H9 (cell line): ENCODE data around the gene FCRLA. TPM values are rescaled to one million over a fixed set of nuclear protein-coding genes. Genes with fewer than 3 reads are reported as not detected.
A peak's percentile ranks its signal among the peaks of the same experiment; 100 is the strongest.

Experiments used
- DNase-seq: peaks from one replicate; pipeline ENCODE4 v3.0.0-alpha.2; 2017
- H2AFZ ChIP-seq: one replicate; pipeline ENCODE4 v1.6.1; 2013; ENCODE audit warnings: mild to moderate bottlenecking, low read length, control low read depth, moderate library complexity
- H2AK5ac ChIP-seq: 2 replicates; pipeline ENCODE4 v1.6.1; 2013; ENCODE audit warnings: low read length, control low read depth, mixed read lengths; ENCODE audit not compliant: insufficient read length
- H2BK120ac ChIP-seq: one replicate; pipeline ENCODE4 v1.6.1; 2013; ENCODE audit warnings: low read depth, mild to moderate bottlenecking, low read length, control low read depth, inconsistent platforms; ENCODE audit not compliant: poor library complexity, severe bottlenecking
- H2BK12ac ChIP-seq: 2 replicates; pipeline ENCODE4 v1.6.1; 2013; ENCODE audit warnings: low read length, control low read depth, mixed read lengths, low read depth; ENCODE audit not compliant: insufficient read length
- H2BK15ac ChIP-seq: 2 replicates; pipeline ENCODE4 v1.6.1; 2013; ENCODE audit warnings: low read depth, low read length, control low read depth
- H2BK20ac ChIP-seq: one replicate; pipeline ENCODE4 v1.6.1; 2013; ENCODE audit warnings: low read depth, mild to moderate bottlenecking, low read length, control low read depth, inconsistent platforms; ENCODE audit not compliant: poor library complexity, severe bottlenecking
- H2BK5ac ChIP-seq: 2 replicates; pipeline ENCODE4 v1.6.1; 2013; ENCODE audit warnings: low read length, control low read depth, mixed read lengths; ENCODE audit not compliant: insufficient read length
- H3K14ac ChIP-seq: 2 replicates; pipeline ENCODE4 v1.6.1; 2013; ENCODE audit warnings: low read length, control low read depth; ENCODE audit not compliant: insufficient read depth
- H3K18ac ChIP-seq: 2 replicates; pipeline ENCODE4 v1.6.1; 2013; ENCODE audit warnings: low read depth, mild to moderate bottlenecking, mixed read lengths, low read length, control low read depth; ENCODE audit not compliant: insufficient read length
- H3K23ac ChIP-seq: 2 replicates; pipeline ENCODE4 v1.6.1; 2013; ENCODE audit warnings: low read length, control low read depth, mixed read lengths, low read depth; ENCODE audit not compliant: insufficient read length
- H3K23me2 ChIP-seq: 2 replicates; pipeline ENCODE4 v1.6.1; 2013; ENCODE audit warnings: low read depth, mild to moderate bottlenecking, mixed read lengths, low read length, control low read depth; ENCODE audit not compliant: insufficient read length, poor library complexity, severe bottlenecking
- H3K27ac ChIP-seq: 2 replicates; pipeline ENCODE4 v1.5.1; 2013; ENCODE audit warnings: low read length, control low read depth, mixed read lengths, low read depth; ENCODE audit not compliant: insufficient read length
- H3K27me3 ChIP-seq: 2 replicates; pipeline ENCODE4 v1.6.1; 2013; ENCODE audit warnings: low read length, control low read depth, inconsistent platforms; ENCODE audit not compliant: insufficient read depth
- H3K4ac ChIP-seq: 2 replicates; pipeline ENCODE4 v1.6.1; 2013; ENCODE audit warnings: low read depth, mild to moderate bottlenecking, control low read depth, inconsistent platforms, low read length, moderate library complexity
- H3K4me1 ChIP-seq: 2 replicates; pipeline ENCODE4 v1.6.1; 2013; ENCODE audit warnings: low read length, control low read depth, inconsistent platforms; ENCODE audit not compliant: insufficient read depth
- H3K4me2 ChIP-seq: 2 replicates; pipeline ENCODE4 v1.6.1; 2013; ENCODE audit warnings: low read length, control low read depth, mixed read lengths; ENCODE audit not compliant: insufficient read length, insufficient read depth
- H3K56ac ChIP-seq: 2 replicates; pipeline ENCODE4 v1.6.1; 2013; ENCODE audit warnings: low read depth, mild to moderate bottlenecking, mixed read lengths, low read length, control low read depth; ENCODE audit not compliant: insufficient read length
- H3K79me1 ChIP-seq: 2 replicates; pipeline ENCODE4 v1.6.1; 2013; ENCODE audit warnings: low read depth, mild to moderate bottlenecking, moderate library complexity, low read length, control low read depth, inconsistent platforms; ENCODE audit not compliant: insufficient read depth, poor library complexity, severe bottlenecking
- H3K79me2 ChIP-seq: 2 replicates; pipeline ENCODE4 v1.6.1; 2013; ENCODE audit warnings: low read length, control low read depth, inconsistent platforms; ENCODE audit not compliant: insufficient read depth
- H3K9ac ChIP-seq: 2 replicates; pipeline ENCODE4 v1.6.1; 2013; ENCODE audit warnings: low read length, control low read depth, mixed read lengths; ENCODE audit not compliant: insufficient read length; ENCODE audit errors: extremely low read depth
- H3K9me3 ChIP-seq: one replicate; pipeline ENCODE4 v1.6.1; 2013; ENCODE audit warnings: low read depth, low read length, inconsistent platforms; ENCODE audit not compliant: control insufficient read depth
- H3T11ph ChIP-seq: one replicate; pipeline ENCODE4 v1.6.1; 2013; ENCODE audit warnings: mild to moderate bottlenecking, low read length, control low read depth, inconsistent platforms
- H4K20me1 ChIP-seq: one replicate; pipeline ENCODE4 v1.6.1; 2013; ENCODE audit not compliant: control insufficient read depth, insufficient read length, insufficient read depth
- H4K5ac ChIP-seq: 2 replicates; pipeline ENCODE4 v1.6.1; 2013; ENCODE audit warnings: low read depth, mild to moderate bottlenecking, mixed read lengths, low read length, control low read depth; ENCODE audit not compliant: insufficient read length
- H4K8ac ChIP-seq: replicated peaks from 2 replicates; pipeline ENCODE4 v1.6.1; 2013; ENCODE audit warnings: low read length, control low read depth, mixed read lengths, low read depth; ENCODE audit not compliant: insufficient read length
- H4K91ac ChIP-seq: 2 replicates; pipeline ENCODE4 v1.6.1; 2013; ENCODE audit warnings: low read depth, mild to moderate bottlenecking, moderate library complexity, mixed read lengths, low read length, control low read depth; ENCODE audit not compliant: insufficient read length
- H3K27ac Mint-ChIP-seq, 3 experiments: 2 replicates in 2 of 3; 3 replicates in 1 of 3; pipeline ENCODE4 v1.8.0; 2020 to 2021; ENCODE audit warnings: mixed read lengths in 3 of 3, mild to moderate bottlenecking in 1 of 3, moderate library complexity in 1 of 3
- H3K27me3 Mint-ChIP-seq: 2 replicates; pipeline ENCODE4 v1.8.0; 2021; ENCODE audit warnings: low read depth, mild to moderate bottlenecking, moderate library complexity, mixed read lengths
- H3K36me3 Mint-ChIP-seq, 3 experiments: 2 replicates in 2 of 3; 3 replicates in 1 of 3; pipeline ENCODE4 v1.8.0; 2020 to 2021; ENCODE audit warnings: low read depth in 3 of 3, mixed read lengths in 3 of 3; ENCODE audit not compliant: insufficient read depth in 1 of 3
- H3K4me1 Mint-ChIP-seq, 2 experiments: 2 replicates each; pipeline ENCODE4 v1.8.0; 2020; ENCODE audit warnings: mixed read lengths in 2 of 2
- H3K4me3 Mint-ChIP-seq, 2 experiments: 2 replicates in 1 of 2; 3 replicates in 1 of 2; pipeline ENCODE4 v1.8.0; 2020 to 2021; ENCODE audit warnings: mild to moderate bottlenecking in 2 of 2, mixed read lengths in 2 of 2, moderate library complexity in 1 of 2
- H3K9me3 Mint-ChIP-seq, 2 experiments: 2 replicates in 1 of 2; 3 replicates in 1 of 2; pipeline ENCODE4 v1.8.0; 2020; ENCODE audit warnings: mild to moderate bottlenecking in 2 of 2, mixed read lengths in 2 of 2, moderate library complexity in 1 of 2
- CTCF ChIP-seq: fragments of 200-600 bp; sonication (generic); conservative IDR thresholded peaks from 3 replicates; pipeline ENCODE4 v1.8.0; 2021; ENCODE audit warnings: antibody characterized with exemption, mild to moderate bottlenecking
- WGBS: extraction: QIAGEN DNeasy Blood & Tissue Kit; methylation state at CpG from one replicate; pipeline ENCODE4 v1.1.7; 2013; ENCODE audit warnings: missing lambda C conversion rate, low lambda C conversion rate, mixed read lengths; ENCODE audit not compliant: insufficient read length; ENCODE audit errors: extremely low coverage; 5-methylcytosine and 5-hydroxymethylcytosine counted together
- total RNA-seq: library from RNA; stranded (reverse); gene quantifications from 2 replicates; pipeline ENCODE4 v1.2.1, GENCODE V29; 2021

The FCRLA gene
- total RNA-seq, 1 experiment from 2014 or later: not detected

GRCh38 chr1:161725908-161726472, 19.0 kb downstream of the FCRLA start:
- peak overlapping the region; percentile 31 for H3K9ac ChIP-seq
- no peak overlapping the region for H2AK5ac ChIP-seq
- peaks cover 9% of the 10 kb centered on the region for H3K23me2 ChIP-seq
- H2BK12ac ChIP-seq: no peak overlapping the region
- peaks cover 12 to 21% of the 10 kb centered on the region in 2 experiments for H3K4me1 Mint-ChIP-seq
- no peak overlapping the region for H3K23ac ChIP-seq
- peak overlapping the region; percentile 78 to 92 for H3K4me3 Mint-ChIP-seq
- no peak overlapping the region for H3K56ac ChIP-seq
- peak; percentile 55; the same call in 2 of the 3 replicates for TF ChIP-seq CTCF
- H3K27ac Mint-ChIP-seq: peak overlapping the region in 1 of 3 experiments; percentile 23; a peak in 1 of 7 replicates
- H2BK15ac ChIP-seq: no peak overlapping the region
- no peak overlapping the region for H2BK120ac ChIP-seq
- no peaks in the 10 kb centered on the region for H3K79me1 ChIP-seq
- no peak overlapping the region for H2AFZ ChIP-seq
- H4K5ac ChIP-seq: no peak overlapping the region
- no peak overlapping the region for H4K91ac ChIP-seq
- DNase-seq: peak; percentile 64
- no peak overlapping the region for H3T11ph ChIP-seq
- peaks cover 14% of the 10 kb centered on the region; the same call in 1 of the 2 replicates for H3K27me3 ChIP-seq
- no peak overlapping the region for H4K8ac ChIP-seq
- H3K18ac ChIP-seq: no peak overlapping the region
- H3K4ac ChIP-seq: no peak overlapping the region
- peaks cover 78% of the 10 kb centered on the region for H3K27me3 Mint-ChIP-seq
- H3K9me3 Mint-ChIP-seq: no peaks in the 10 kb centered on the region; a peak in 1 of 5 replicates
- no peak overlapping the region for H2BK5ac ChIP-seq
- H3K79me2 ChIP-seq: no peaks in the 10 kb centered on the region
- no peak overlapping the region for H2BK20ac ChIP-seq
- WGBS: no CpG with 5 or more reads among the region's 34 CpGs
- H4K20me1 ChIP-seq: no peaks in the 10 kb centered on the region
- no peak overlapping the region for H3K27ac ChIP-seq
- peak overlapping the region; percentile 98 for H3K4me2 ChIP-seq
- 0 out of 2 replicates have a peak overlapping the region, but pooled peaks have one; percentile 27 for H3K14ac ChIP-seq
- no peaks in the 10 kb centered on the region; the same call in 1 of the 2 replicates for H3K4me1 ChIP-seq
- H3K9me3 ChIP-seq: no peaks in the 10 kb centered on the region
- H3K36me3 Mint-ChIP-seq: peaks cover 0 to 2% (median 0%) of the 10 kb centered on the region in 3 experiments; a peak in 2 of 7 replicates
